GM12874 (cell line): Measurements from ENCODE around the gene RAE1.

Experiments used
- TF ChIP-seq, protein P1 (sequence below): IDR thresholded peaks from 2 replicates; pipeline ENCODE4 v1.5.1; 2011; ENCODE audit warnings: low read depth, mild to moderate bottlenecking, control low read depth, low read length, moderate library complexity; ENCODE audit not compliant: insufficient read depth

RAE1 gene

GRCh38 chr20:57402206-57403125 is 51.4 kb downstream of the RAE1 start:
- TF ChIP-seq, protein P1, sequence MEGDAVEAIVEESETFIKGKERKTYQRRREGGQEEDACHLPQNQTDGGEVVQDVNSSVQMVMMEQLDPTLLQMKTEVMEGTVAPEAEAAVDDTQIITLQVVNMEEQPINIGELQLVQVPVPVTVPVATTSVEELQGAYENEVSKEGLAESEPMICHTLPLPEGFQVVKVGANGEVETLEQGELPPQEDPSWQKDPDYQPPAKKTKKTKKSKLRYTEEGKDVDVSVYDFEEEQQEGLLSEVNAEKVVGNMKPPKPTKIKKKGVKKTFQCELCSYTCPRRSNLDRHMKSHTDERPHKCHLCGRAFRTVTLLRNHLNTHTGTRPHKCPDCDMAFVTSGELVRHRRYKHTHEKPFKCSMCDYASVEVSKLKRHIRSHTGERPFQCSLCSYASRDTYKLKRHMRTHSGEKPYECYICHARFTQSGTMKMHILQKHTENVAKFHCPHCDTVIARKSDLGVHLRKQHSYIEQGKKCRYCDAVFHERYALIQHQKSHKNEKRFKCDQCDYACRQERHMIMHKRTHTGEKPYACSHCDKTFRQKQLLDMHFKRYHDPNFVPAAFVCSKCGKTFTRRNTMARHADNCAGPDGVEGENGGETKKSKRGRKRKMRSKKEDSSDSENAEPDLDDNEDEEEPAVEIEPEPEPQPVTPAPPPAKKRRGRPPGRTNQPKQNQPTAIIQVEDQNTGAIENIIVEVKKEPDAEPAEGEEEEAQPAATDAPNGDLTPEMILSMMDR, result no peak

DNA sequence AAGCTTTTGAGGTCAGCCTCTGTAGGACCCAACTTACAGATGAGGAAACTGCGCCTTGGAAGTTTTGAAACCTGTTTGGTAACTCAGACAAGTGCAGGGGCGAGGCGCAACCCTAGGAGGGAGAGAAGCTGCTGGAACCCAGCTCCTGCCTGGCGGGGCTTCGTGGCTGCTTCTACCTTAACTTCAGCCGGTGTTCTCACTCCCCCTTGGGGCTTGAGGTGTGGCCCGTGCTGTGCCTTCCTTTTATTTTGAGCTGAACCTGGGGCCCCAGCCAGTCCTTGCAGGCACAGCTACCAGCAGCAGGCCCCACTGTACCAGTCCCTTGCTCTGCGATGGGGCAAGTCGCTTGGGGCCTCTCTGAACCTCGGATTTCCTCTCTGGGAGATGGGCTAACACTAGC is 52.2 kb downstream of the RAE1 start:
- TF ChIP-seq, protein P1, result no peak

DNA sequence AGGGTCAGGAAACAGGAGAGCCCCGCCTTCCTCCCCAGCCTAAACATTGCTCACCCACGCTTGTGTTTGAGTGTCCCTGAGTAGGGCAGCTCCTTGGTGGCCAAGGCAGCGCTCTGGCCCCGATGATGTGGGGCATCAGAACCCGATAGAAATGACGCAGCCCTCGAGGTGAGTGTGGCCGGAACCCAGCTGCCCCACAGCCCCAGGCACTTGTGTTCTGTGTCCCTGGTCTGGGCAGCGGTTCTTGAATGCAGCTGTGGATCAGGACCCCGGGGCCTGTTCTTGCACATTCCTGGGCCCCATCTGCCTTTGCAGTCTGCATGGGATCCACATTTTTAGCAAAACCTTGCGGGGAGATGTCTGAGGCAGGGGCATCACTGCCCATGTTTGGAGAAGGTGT is 53.0 kb downstream of the RAE1 start:
- TF ChIP-seq, protein P1, result no peak

DNA sequence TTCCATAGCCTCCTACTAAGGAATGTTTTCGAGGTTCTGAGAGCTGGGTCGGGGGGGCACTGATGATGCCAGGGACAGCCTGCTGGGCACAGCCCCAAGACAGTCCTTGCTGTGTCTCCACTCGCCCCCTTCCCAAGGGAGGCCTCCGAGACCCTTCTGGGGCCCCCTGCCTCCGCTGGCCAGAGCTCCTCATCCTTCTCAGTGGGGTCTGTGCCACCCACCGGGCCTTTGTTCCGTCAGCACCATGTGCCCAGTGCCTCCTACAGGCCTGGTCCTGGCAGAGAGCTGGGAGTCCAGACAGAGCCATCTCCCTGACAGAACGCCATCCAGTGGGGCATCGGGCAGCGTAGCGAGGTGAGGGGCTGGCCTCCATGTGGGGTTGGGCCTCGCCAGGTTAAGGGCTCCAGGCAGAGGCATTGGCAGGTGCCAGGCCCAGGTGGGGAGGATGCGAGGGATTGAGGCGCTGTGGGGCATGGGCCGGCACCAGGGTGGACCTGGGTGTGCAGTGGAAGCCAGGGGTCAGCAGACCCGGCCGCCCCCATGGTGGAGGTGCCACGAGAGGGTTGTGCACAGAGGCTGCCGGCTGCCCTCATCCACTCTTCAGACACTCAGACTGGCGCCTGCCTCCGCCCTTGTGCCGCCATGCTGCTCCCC is 53.5 kb downstream of the RAE1 start:
- TF ChIP-seq, protein P1, result no peak

DNA sequence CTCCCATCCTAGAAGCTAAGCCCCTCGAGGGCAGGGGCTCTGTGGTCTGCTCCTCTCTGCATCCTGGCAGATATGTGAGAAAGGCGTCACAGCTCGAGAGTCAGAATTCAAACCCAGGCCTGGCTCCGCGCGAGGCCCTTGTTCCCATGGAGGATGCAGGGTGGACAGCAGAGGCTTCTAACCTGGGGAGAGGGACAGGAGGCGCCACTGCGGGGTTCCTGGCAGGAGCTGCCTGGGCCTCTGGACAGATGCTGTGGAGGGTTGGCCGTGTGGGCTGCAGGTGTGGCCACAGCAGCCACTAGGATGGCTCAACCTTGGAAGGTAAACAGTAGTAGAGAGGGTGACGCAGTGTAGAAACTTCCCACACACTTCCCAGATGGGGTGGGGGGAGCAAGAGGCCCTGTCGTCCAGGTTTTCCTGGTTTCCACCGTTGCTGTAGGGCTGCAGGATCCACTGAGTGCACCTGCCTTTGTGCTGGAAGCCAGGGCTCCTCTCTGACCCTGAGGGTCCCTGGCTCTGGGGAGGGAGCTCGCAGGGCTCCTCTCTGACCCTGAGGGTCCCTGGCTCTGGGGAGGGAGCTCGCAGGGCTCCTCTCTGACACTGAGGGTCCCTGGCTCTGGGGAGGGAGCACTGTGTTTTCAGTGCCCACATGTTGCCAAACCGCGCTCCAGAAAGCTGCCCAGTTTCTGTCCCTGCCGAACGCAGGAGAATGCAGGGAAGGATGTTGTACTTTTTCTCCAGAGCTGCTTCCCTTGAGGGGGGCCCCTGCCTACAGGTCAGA is 54.4 kb downstream of the RAE1 start:
- TF ChIP-seq, protein P1, result no peak

DNA sequence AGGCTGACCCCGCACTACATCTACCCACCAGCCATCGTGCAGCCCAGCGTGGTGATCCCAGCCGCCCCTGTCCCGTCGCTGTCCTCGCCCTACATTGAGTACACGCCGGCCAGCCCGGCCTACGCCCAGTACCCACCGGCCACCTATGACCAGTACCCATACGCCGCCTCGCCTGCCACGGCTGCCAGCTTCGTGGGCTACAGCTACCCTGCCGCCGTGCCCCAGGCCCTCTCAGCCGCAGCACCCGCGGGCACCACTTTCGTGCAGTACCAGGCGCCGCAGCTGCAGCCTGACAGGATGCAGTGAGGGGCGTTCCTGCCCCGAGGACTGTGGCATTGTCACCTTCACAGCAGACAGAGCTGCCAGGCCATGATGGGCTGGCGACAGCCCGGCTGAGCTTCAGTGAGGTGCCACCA is 56.5 kb downstream of the RAE1 start:
- TF ChIP-seq, protein P1, result no peak

DNA sequence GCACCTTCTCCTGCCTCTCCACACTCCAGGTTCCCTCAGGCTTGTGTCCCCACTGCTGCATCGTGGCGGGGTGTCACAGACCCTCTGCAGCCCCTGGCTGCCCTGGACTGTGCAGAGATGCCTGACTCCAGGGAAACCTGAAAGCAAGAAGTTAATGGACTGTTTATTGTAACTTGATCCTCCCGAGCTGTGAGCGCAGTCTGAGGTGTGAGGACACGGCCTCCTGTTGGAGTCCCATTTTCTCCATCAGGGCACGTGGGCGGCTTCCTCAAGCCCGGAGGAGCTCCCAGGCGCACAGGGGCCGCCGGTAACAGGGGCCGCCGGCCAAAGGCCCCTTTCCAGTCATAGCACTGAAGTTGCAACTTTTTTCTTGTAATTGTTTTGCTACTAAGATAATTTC is 57.1 kb downstream of the RAE1 start:
- TF ChIP-seq, protein P1, result no peak
